PC-9 (cell line): ENCODE data around the gene SUFU. TPM values are rescaled to one million over a fixed set of nuclear protein-coding genes. Genes with fewer than 3 reads are reported as not detected.
A peak's percentile ranks its signal among the peaks of the same experiment; 100 is the strongest.

Experiments
- BruUV-seq: library from RNA; stranded (reverse); fragments of 400-500 nt; replicated peaks from 2 replicates; lab custom pipeline; 2021; lab: Mats Ljungman, UMichigan
- CTCF ChIA-PET: fragments of 300-600 bp; sonication (Branson Sonifier 250); formaldehyde crosslinking; loops from one replicate; lab custom pipeline; 2022; ENCODE audit warnings: antibody characterized with exemption; lab: Charles Lee
- POLR2A ChIA-PET: fragments of 300-600 bp; sonication (Branson Sonifier 250); formaldehyde crosslinking; loops from one replicate; lab custom pipeline; 2022; ENCODE audit warnings: antibody characterized with exemption; ENCODE audit not compliant: unreplicated experiment; lab: Charles Lee
- DNase-seq, 2 experiments: peaks; one replicate each; pipeline versions ENCODE4 v3.0.0 to v3.0.0-alpha.2; 2015 to 2022; ENCODE audit warnings: mixed read lengths in 1 of 2
- H2AFZ ChIP-seq: fragments of 200-600 bp; sonication (generic); 2 replicates; pipeline ENCODE4 v1.8.1; 2017; ENCODE audit warnings: antibody characterized with exemption
- H3F3A ChIP-seq: fragments of 200-600 bp; sonication (generic); 2 replicates; pipeline ENCODE4 v1.8.1; 2017; ENCODE audit warnings: antibody characterized with exemption, mild to moderate bottlenecking, low read depth; ENCODE audit not compliant: insufficient read depth
- H3K27ac ChIP-seq: fragments of 200-600 bp; sonication (generic); 2 replicates; pipeline ENCODE4 v1.6.1; 2016; ENCODE audit warnings: mixed run types
- H3K27me3 ChIP-seq: fragments of 200-600 bp; sonication (generic); 2 replicates; pipeline ENCODE4 v1.6.1; 2016; ENCODE audit warnings: low read depth, mixed run types; ENCODE audit not compliant: insufficient read depth
- H3K36me3 ChIP-seq: fragments of 200-600 bp; sonication (generic); 2 replicates; pipeline ENCODE4 v1.6.1; 2016; ENCODE audit warnings: low read depth, mixed run types
- H3K4me1 ChIP-seq: fragments of 200-600 bp; sonication (generic); replicated peaks from 2 replicates; pipeline ENCODE4 v1.6.1; 2016; ENCODE audit warnings: mixed run types; ENCODE audit not compliant: insufficient read depth
- H3K4me2 ChIP-seq: fragments of 200-600 bp; sonication (generic); 2 replicates; pipeline ENCODE4 v1.6.1; 2017; ENCODE audit warnings: mixed run types
- H3K4me3 ChIP-seq: fragments of 200-600 bp; sonication (generic); 2 replicates; pipeline ENCODE4 v1.6.1; 2016; ENCODE audit warnings: mixed run types
- H3K79me2 ChIP-seq: fragments of 200-600 bp; sonication (generic); 2 replicates; pipeline ENCODE4 v1.6.1; 2017; ENCODE audit warnings: low read depth, mixed run types
- H3K9me2 ChIP-seq: fragments of 200-600 bp; sonication (generic); 2 replicates; pipeline ENCODE4 v1.8.1; 2017; ENCODE audit warnings: mild to moderate bottlenecking; ENCODE audit not compliant: insufficient read depth
- H3K9me3 ChIP-seq: fragments of 200-600 bp; sonication (generic); 2 replicates; pipeline ENCODE4 v1.8.1; 2016; ENCODE audit warnings: low read depth; ENCODE audit not compliant: insufficient read depth
- H4K20me1 ChIP-seq: fragments of 200-600 bp; sonication (generic); 2 replicates; pipeline ENCODE4 v1.8.1; 2017; ENCODE audit not compliant: insufficient read depth
- CTCF ChIP-seq: fragments of 200-600 bp; sonication (generic); conservative IDR thresholded peaks from 2 replicates; pipeline ENCODE4 v1.6.1; 2017; ENCODE audit warnings: mixed run types, antibody characterized with exemption, mild to moderate bottlenecking, moderate library complexity
- EZH2 ChIP-seq: fragments of 200-600 bp; sonication (generic); IDR thresholded peaks from 2 replicates; pipeline ENCODE4 v1.8.0; 2017; ENCODE audit warnings: antibody characterized with exemption, low read depth
- intact Hi-C: fragments of 100-400 bp; cut with micrococcal nuclease; formaldehyde crosslinking; loops from one replicate; pipeline ENCODE4 v1.10.0; 2022; ENCODE audit not compliant: unreplicated experiment
- total RNA-seq: library from RNA; stranded (reverse); gene quantifications from 2 replicates; pipeline ENCODE4 v1.2.3, GENCODE V29; 2021

SUFU gene
- total RNA-seq, 1 experiment from 2014 or later: 20.2 TPM

DNA sequence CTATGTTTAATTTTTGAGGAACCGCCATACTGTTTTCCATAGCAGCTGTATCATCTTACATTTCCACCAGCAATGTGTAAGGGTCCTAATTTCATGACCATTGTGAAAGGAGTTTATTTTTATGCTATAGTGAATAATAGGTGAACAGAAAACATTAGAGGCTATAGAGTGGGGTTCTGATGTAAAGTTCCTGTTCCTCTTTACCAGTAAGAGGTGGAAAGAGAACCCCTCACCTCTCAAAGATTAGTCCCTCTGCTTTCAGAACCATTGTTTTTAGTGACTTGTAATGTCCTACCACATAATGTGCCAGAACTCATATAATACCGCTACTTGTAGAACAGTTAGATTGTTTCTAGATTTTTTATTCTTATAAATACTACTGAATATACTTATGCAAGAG is 34.2 kb downstream of the SUFU start:
- H3K27me3 ChIP-seq: no peaks in the 10 kb centered on the region
- no peaks in the 10 kb centered on the region for H3K36me3 ChIP-seq
- H3F3A ChIP-seq: no peaks in the 10 kb centered on the region
- DNase-seq: no peak
- H4K20me1 ChIP-seq: no peaks in the 10 kb centered on the region
- H3K4me3 ChIP-seq: no peak overlapping the region
- ChIA-PET CTCF (no interaction called here), POLR2A (no interaction called here)
- H3K4me1 ChIP-seq: no peaks in the 10 kb centered on the region
- H3K9me3 ChIP-seq: no peaks in the 10 kb centered on the region
- no peaks in the 10 kb centered on the region for H3K9me2 ChIP-seq
- H3K4me2 ChIP-seq: no peak overlapping the region
- no peak overlapping the region for H2AFZ ChIP-seq
- intact Hi-C loops: no loop called here
- no peak for TF ChIP-seq CTCF
- no peak for TF ChIP-seq EZH2
- H3K27ac ChIP-seq: no peak overlapping the region
- BruUV-seq: no TSS peak
- no peaks in the 10 kb centered on the region for H3K79me2 ChIP-seq

- Histone ChIP-seq H3F3A (no peaks in the 10 kb centered on the region), H3K4me3 (no peak overlapping the region), H3K9me2 (no peaks in the 10 kb centered on the region), H4K20me1 (no peaks in the 10 kb centered on the region), H3K27ac (no peak overlapping the region), H3K9me3 (no peaks in the 10 kb centered on the region), H3K4me1 (no peaks in the 10 kb centered on the region), H3K79me2 (no peaks in the 10 kb centered on the region), H3K4me2 (no peak overlapping the region), H2AFZ (no peak overlapping the region), H3K27me3 (no peaks in the 10 kb centered on the region), H3K36me3 (no peaks in the 10 kb centered on the region)
- TF ChIP-seq CTCF (no peak), EZH2 (no peak)
- POLR2A ChIA-PET: no interaction called here
- BruUV-seq: no TSS peak
- intact Hi-C loops: no loop called here
- CTCF ChIA-PET: no interaction called here
- DNase-seq: no peak
These were observed 35.0 kb downstream of the SUFU start for GRCh38 chr10:102538811-102539210.

- BruUV-seq: no TSS peak
- Histone ChIP-seq H3F3A (no peaks in the 10 kb centered on the region), H3K4me3 (no peak overlapping the region), H3K9me3 (no peaks in the 10 kb centered on the region), H3K4me1 (no peaks in the 10 kb centered on the region), H2AFZ (no peak overlapping the region), H4K20me1 (no peaks in the 10 kb centered on the region), H3K36me3 (no peaks in the 10 kb centered on the region), H3K27me3 (no peaks in the 10 kb centered on the region), H3K27ac (no peak overlapping the region), H3K4me2 (no peak overlapping the region), H3K79me2 (no peaks in the 10 kb centered on the region), H3K9me2 (no peaks in the 10 kb centered on the region)
- TF ChIP-seq EZH2 (no peak), CTCF (peak; percentile 45)
- no peak for DNase-seq
- ChIA-PET CTCF (no interaction called here), POLR2A (no interaction called here)
- intact Hi-C loops: no loop called here
These were observed 36.3 kb downstream of the SUFU start for GRCh38 chr10:102540023-102540422.
